ENCODE measurements around the gene PLEKHG2. TPM values are rescaled to one million over a fixed set of nuclear protein-coding genes. Genes with fewer than 3 reads are reported as not detected.

Gene PLEKHG2
- total RNA-seq, 1 experiment from 2014 or later: 62.3 TPM

DNA sequence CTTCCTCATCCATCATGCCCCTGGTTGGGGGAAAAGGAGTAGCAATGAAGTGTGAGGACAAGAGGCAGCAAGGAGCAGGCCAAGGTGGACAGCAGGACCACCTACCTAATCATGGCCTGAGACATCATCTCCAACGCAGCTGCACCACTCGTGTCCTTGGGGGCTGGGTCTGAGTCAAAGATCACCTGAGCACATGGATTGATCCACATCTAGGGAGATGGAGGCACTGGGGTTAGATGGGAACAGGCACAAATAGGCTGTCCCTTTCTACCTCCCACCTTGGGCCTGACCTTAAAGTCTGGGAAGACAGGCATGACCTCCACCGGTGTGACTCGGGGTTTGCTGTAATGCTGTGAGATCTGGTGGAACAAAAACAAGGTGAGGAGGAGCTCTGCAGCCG lies 23.8 kb upstream of the PLEKHG2 start:
- peaks cover 50% of the 10 kb centered on the region for H3K36me3 Mint-ChIP-seq
- no peaks in the 10 kb centered on the region; the same call in 1 of the 2 replicates for H3K27me3 Mint-ChIP-seq (ENCODE audit: low read depth)
- DNase-seq (ENCODE audit: low spot score) (no peak), ATAC-seq (no peak)
- peak overlapping the region; percentile 32; the same call in 1 of the 2 replicates for H3K4me3 Mint-ChIP-seq
- no peaks in the 10 kb centered on the region for H3K9me3 Mint-ChIP-seq
- CTCF ChIA-PET: no interaction called here
- 0 out of 2 replicates have a peak overlapping the region, but pooled peaks have one; percentile 64 for H3K27ac Mint-ChIP-seq
- POLR2A ChIA-PET: no interaction called here
- no peak for TF ChIP-seq ZNF416 (CRISPR knock-in tag; IDR thresholded peaks at IDR 0.05)
- no peak for TF ChIP-seq OVOL2 (CRISPR knock-in tag; IDR thresholded peaks at IDR 0.05; ENCODE audit: borderline replicate concordance)
- no peak for TF ChIP-seq PRDM15 (CRISPR knock-in tag; IDR thresholded peaks at IDR 0.05)
- no peak for TF ChIP-seq JAZF1 (CRISPR knock-in tag; IDR thresholded peaks at IDR 0.05)
- TF ChIP-seq ETV6 (CRISPR knock-in tag; IDR thresholded peaks at IDR 0.05): no peak
- TF ChIP-seq ZMAT4 (CRISPR knock-in tag; IDR thresholded peaks at IDR 0.05): no peak
- no peak for TF ChIP-seq NR3C1 (CRISPR knock-in tag; conservative IDR thresholded peaks at IDR 0.05; ENCODE audit: low read depth)
- no peak for TF ChIP-seq AR (CRISPR knock-in tag; IDR thresholded peaks at IDR 0.05)
- no peak for TF ChIP-seq PREB (CRISPR knock-in tag; IDR thresholded peaks at IDR 0.05; ENCODE audit: borderline replicate concordance)
- no peak for TF ChIP-seq NR1H2 (CRISPR knock-in tag; IDR thresholded peaks at IDR 0.05)
- no peak for TF ChIP-seq STAT6 (CRISPR knock-in tag; conservative IDR thresholded peaks at IDR 0.05; ENCODE audit: low read depth)
- TF ChIP-seq PRRX2 (CRISPR knock-in tag; IDR thresholded peaks at IDR 0.05): no peak
- TF ChIP-seq ZNF281 (CRISPR knock-in tag; IDR thresholded peaks at IDR 0.05): no peak
- TF ChIP-seq CREB1 (CRISPR knock-in tag; IDR thresholded peaks at IDR 0.05): no peak
- no peak for TF ChIP-seq ZBTB21 (CRISPR knock-in tag; IDR thresholded peaks at IDR 0.05; ENCODE audit: borderline replicate concordance)
- TF ChIP-seq ZNF219 (CRISPR knock-in tag; IDR thresholded peaks at IDR 0.05; ENCODE audit: borderline replicate concordance): no peak
- no peak for TF ChIP-seq ZNF232 (CRISPR knock-in tag; IDR thresholded peaks at IDR 0.05)
- peaks cover 22% of the 10 kb centered on the region for H3K4me1 Mint-ChIP-seq

Measured in WTC11 (cell line).